ENCODE results near the gene E2F2. TPM values are rescaled to one million over a fixed set of nuclear protein-coding genes. Genes with fewer than 3 reads are reported as not detected.

Gene E2F2
- total RNA-seq, 1 experiment from 2014 or later: 5.1 TPM

GRCh38 chr1:23461050-23461449, 70.0 kb downstream of the E2F2 start:
- H3K9me3 Mint-ChIP-seq: no peaks in the 10 kb centered on the region
- Histone ChIP-seq H2BK20ac (ENCODE audit: low read depth, low read length, poor library complexity, severe bottlenecking) (no peak overlapping the region), H2AK5ac (ENCODE audit: insufficient read length, low read length) (no peak overlapping the region), H3K4me1 (ENCODE audit: insufficient read depth, low read length) (no peaks in the 10 kb centered on the region; the same call in 1 of the 2 replicates), H2BK5ac (ENCODE audit: insufficient read length, low read length) (no peak overlapping the region), H2BK15ac (ENCODE audit: low read depth, low read length) (no peak overlapping the region), H3K56ac (ENCODE audit: insufficient read length, low read depth, low read length) (no peak overlapping the region), H3K4me2 (ENCODE audit: insufficient read depth, insufficient read length, low read length) (no peak overlapping the region), H4K20me1 (ENCODE audit: control insufficient read depth, insufficient read depth, insufficient read length) (no peaks in the 10 kb centered on the region), H3K9ac (ENCODE audit: extremely low read depth, insufficient read length, low read length) (no peak overlapping the region), H4K8ac (replicated peaks; ENCODE audit: insufficient read length, low read depth, low read length) (no peak overlapping the region), H2BK12ac (ENCODE audit: insufficient read length, low read depth, low read length) (no peak overlapping the region), H3K23ac (ENCODE audit: insufficient read length, low read depth, low read length) (no peak overlapping the region), H3K4ac (ENCODE audit: low read depth, low read length) (no peak overlapping the region), H3T11ph (ENCODE audit: low read length) (no peak overlapping the region), H3K79me2 (ENCODE audit: insufficient read depth, low read length) (no peaks in the 10 kb centered on the region; the same call in 1 of the 2 replicates), H3K27me3 (ENCODE audit: insufficient read depth, low read length) (no peaks in the 10 kb centered on the region), H3K23me2 (ENCODE audit: insufficient read length, low read depth, low read length, poor library complexity, severe bottlenecking) (no peaks in the 10 kb centered on the region), H3K14ac (ENCODE audit: insufficient read depth, low read length) (no peak overlapping the region), H2AFZ (ENCODE audit: low read length) (no peak overlapping the region), H4K5ac (ENCODE audit: insufficient read length, low read depth, low read length) (no peak overlapping the region), H3K79me1 (ENCODE audit: insufficient read depth, low read depth, low read length, poor library complexity, severe bottlenecking) (no peaks in the 10 kb centered on the region), H3K9me3 (ENCODE audit: control insufficient read depth, low read depth, low read length) (no peaks in the 10 kb centered on the region), H2BK120ac (ENCODE audit: low read depth, low read length, poor library complexity, severe bottlenecking) (no peak overlapping the region), H4K91ac (ENCODE audit: insufficient read length, low read depth, low read length) (no peak overlapping the region), H3K18ac (ENCODE audit: insufficient read length, low read depth, low read length) (no peak overlapping the region), H3K27ac (ENCODE audit: insufficient read length, low read depth, low read length) (no peak overlapping the region)
- H3K27me3 Mint-ChIP-seq (ENCODE audit: low read depth): no peaks in the 10 kb centered on the region; the same call in 1 of the 2 replicates
- no peak for TF ChIP-seq CTCF (conservative IDR thresholded peaks at IDR 0.05)
- no CpG with 5 or more reads among the region's 3 CpGs for WGBS (ENCODE audit: extremely low coverage, insufficient read length, low lambda C conversion rate)
- H3K36me3 Mint-ChIP-seq (ENCODE audit: insufficient read depth in 1 of 3, low read depth in 3 of 3): peaks cover 0 to 2% (median 0%) of the 10 kb centered on the region in 3 experiments; a peak in 1 of 7 replicates
- H3K4me1 Mint-ChIP-seq: peaks cover 6% of the 10 kb centered on the region in 2 experiments; a peak in 3 of 4 replicates
- H3K27ac Mint-ChIP-seq: no peak overlapping the region
- no peak overlapping the region for H3K4me3 Mint-ChIP-seq
- DNase-seq: no peak
